Neural progenitor cell (in vitro differentiated cells): ENCODE results near the gene BOLA1.
"Not testable (repeated sequence)": the region's sequence is repeated elsewhere in the genome, so short reads cannot be mapped to it uniquely, and the experiment has no call there.

ENCODE experiments used
- CTCF ChIP-seq: fragments of 200-600 bp; sonication (generic); IDR thresholded peaks from 2 replicates; pipeline ENCODE4 v1.5.1; 2017; ENCODE audit warnings: antibody characterized with exemption, mild to moderate bottlenecking
- EZH2phosphoT487 ChIP-seq: fragments of 200-600 bp; sonication (generic); IDR thresholded peaks from 2 replicates; pipeline ENCODE4 v1.6.1; 2017; ENCODE audit warnings: antibody characterized with exemption

- TF ChIP-seq CTCF, EZH2phosphoT487: not testable (repeated sequence)
These were observed 12.2 kb upstream of the BOLA1 start for GRCh38 chr1:149887196-149887455.
